Measurements from ENCODE around the gene CEP126. TPM values are rescaled to one million over a fixed set of nuclear protein-coding genes. Genes with fewer than 3 reads are reported as not detected.
"Not testable (repeated sequence)": the region's sequence is repeated elsewhere in the genome, so short reads cannot be mapped to it uniquely, and the experiment has no call there.

CEP126 gene
- total RNA-seq, 1 experiment from 2014 or later = 1.1 TPM

DNA sequence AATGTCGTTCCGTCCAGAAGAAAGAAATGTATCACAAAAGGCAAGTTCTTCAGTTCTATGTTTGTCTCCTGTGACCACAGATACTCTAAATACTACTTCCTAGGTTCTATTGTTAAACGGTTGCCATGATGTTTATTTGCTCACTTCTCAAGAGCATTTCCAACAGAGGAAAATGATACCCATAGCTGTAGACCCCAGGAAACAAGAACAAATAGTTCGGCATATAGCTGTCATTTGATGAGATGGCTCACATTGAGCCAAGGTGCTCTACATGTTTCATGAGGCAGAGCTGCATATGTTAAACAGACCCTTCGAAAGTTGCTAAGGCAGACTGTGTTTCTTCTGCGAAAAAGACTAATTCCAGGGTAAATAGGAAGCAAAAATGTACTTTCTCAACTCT is 16.9 kb downstream of the CEP126 start:
- DNase-seq (ENCODE audit: low spot score) = no peak

DNA sequence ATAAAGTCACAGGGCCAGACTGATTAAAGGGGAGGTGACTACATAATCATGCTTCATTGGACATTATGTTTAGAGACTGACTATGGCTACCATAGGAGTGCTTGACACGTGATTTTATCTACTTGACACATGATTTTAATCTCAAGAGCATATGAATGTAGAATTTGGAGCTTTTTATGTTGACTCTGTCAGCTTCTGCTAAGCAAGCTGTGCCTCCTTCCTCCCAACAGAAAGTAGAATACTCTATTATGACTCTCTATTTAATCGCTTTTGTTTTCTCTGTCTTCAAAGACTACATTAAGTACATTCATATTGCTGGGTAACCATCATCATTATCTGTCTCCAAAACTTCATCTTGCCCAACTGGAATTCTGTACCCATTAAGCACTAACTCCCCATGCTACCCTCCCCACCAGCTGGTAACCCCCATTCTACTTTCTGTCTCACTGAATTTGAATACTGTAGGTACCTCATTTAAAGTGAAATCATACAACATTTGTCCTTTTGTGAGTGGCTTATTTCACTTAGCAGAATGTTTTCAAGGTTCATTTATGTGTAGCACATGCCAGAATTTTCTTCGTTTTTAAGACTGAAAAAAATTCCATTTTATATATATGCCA is 26.2 kb downstream of the CEP126 start:
- DNase-seq (ENCODE audit: low spot score) = no peak

DNA sequence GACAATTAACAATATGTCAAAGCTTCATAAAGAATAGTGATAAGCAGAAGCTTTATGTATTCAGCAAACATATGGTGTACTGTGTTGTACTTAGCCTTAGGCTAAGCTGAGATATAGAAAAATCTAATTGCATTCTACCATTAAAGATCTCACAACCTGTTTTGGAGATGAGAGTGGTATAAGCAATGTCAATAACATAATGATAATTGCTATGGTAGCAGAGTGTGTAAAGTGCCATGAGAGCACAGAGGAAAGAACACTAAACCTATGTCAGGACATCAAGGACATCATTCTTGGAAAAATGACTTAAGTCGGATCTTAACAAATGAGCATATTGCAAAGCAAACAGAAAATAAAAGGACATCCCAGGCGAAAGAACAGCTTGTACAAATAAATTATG is 30.1 kb downstream of the CEP126 start:
- DNase-seq (ENCODE audit: low spot score) = no peak

DNA sequence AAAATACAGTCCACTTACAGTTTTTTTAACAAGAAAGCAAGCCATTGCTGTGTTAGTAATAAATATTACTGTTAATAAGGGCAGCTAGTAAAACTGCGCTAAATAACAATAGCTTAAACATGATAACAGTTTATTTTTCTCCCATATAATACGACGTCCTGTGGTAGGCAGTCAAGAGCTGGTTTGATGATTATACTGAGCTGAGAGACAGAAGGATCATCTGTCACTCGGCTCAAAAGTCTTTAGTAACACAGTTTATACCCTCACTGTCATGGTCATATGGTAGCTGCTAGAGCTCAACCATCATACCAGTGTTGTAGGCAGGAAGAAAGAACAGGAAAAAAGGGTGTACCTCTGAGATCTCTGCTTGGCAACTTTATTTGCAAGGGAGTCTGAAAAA is 30.6 kb downstream of the CEP126 start:
- no peak for DNase-seq (ENCODE audit: low spot score)

DNA sequence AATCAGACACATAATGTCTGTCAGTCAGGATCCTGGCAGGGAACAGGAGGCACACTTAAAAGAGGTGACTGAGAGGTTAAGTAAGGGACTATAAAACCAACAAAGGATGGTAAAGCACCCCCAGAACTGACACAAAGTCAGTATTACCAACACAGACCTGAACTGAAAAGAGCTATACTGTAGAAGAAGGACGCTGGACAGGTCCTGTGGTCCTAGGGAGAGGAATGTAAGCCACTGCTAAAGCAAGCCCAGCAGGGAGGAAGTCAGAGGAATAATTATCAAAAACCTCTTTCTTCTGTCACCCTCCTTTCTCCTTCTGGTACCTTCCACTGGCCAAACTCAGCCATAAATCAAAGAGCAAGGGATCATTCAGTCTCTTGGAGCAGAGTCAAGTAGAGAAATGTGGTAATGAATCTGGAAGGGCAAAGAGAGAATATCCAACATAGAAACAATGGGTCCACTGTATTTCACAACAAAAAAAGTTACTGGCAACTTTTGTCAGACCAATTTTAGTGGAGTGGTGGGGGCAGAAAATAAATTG is 34.9 kb downstream of the CEP126 start:
- no peak for DNase-seq (ENCODE audit: low spot score)

DNA sequence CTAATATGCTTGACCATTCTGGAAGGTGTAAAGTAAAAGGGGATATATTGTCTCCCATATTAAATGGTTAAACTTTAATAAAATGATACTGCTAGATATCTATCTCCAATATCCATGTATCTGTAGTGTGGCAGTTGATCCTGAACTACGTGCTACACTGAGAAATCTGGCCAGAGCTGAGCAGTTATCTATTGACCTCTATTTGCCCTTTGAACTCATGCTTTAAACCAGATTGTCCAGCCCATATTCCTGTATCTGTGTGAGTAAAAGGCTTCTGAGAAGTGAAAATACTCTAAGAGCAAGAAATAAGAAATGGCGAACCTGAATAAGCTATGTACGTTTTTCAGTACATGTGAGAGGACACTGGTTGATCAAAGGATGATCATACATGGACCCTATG is 40.5 kb downstream of the CEP126 start:
- no peak for DNase-seq (ENCODE audit: low spot score)

DNA sequence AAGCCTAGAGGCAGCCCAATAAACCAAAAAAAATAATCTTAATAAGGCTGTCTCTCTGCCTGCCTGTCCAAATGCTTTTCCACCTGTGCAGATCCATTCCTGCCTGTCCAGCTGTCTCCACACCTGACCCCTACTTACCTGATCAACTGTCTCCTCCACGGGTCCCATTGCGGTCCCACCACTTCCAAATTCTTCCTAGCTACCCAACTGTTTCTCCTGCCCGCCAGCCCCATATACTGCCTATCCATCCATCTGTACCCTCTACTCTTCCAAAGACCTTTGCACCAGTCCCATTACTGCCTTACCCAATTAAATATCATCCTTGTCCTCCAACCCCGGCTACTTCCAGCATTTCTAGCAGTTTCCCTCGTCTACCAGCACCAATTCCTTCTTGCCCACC is 40.9 kb downstream of the CEP126 start:
- no peak for DNase-seq (ENCODE audit: low spot score)

DNA sequence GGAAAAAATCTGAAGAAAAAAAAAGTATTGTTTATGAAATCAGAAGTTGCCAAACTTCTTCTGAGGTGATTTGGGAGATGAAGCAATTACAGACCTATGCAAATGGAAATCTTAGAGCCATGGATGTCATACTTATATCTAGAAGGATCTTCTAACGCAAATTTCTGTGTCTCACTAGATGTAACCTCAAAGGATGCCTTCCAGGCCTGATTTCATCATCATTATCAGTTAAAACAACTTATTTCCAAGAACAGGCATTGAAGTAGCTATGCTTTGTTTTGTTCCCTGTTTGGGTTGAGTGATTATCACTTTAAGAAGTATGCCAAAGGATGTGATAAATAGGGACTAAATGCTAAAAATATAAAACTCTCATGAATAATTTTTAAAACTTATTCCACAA is 45.4 kb downstream of the CEP126 start:
- DNase-seq (ENCODE audit: low spot score) = no peak

DNA sequence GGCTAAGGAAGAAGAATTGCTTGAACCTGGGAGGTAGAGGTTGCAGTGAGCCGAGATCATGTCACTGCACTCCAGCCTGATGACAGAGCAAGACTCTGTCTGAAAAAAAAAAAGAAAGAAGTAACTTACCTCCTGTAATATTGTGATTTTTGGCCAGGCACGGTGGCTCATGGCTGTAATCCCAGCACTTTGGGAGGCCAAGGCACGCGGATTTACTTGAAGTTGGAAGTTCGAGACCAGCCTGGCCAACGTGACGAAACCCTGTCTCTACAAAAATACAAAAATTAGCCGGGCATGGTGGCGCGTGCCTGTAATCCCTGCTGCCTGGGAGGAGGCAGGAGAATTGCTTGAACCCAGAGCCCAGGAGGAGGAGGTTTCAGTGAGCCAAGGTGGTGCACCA is 49.4 kb downstream of the CEP126 start:
- DNase-seq (ENCODE audit: low spot score) = not testable (repeated sequence)

DNA sequence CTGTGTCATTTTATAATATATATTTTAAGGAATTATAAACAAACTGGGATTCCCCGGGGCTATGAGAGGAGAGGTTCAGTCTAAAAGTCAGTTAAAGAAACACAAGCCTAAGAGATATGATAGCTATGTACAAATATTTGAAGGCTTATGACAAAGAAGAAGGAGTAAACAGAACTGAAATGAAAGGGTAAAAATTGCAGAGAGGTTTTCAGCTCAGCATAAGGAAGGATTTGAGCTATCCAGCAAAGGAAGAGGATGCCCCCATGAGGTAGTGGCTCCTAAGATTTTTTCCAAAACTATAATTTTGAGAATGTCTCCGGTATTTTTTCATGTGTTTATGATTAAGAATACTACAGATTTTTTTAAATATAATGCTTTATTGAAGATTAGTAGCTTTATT is 59.4 kb downstream of the CEP126 start:
- DNase-seq (ENCODE audit: low spot score) = no peak

DNA sequence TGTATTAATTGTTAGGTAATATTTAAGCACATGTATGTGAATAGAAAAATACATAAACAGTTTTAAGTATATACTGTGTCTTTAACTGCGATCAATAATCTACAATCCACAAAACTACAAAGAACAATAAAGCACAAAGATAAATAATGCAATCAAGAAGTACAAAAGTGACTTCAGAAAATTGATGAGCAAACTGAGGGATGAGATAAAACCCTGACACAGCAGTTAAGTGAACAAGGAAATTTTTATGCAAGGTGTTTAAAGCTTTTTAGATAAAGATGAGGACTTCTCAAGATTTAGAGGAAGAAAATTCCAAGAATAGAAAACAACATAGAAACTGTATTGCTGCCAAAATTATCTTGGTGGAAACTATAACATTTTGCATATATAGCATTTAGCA is 60.0 kb downstream of the CEP126 start:
- no peak for DNase-seq (ENCODE audit: low spot score)

DNA sequence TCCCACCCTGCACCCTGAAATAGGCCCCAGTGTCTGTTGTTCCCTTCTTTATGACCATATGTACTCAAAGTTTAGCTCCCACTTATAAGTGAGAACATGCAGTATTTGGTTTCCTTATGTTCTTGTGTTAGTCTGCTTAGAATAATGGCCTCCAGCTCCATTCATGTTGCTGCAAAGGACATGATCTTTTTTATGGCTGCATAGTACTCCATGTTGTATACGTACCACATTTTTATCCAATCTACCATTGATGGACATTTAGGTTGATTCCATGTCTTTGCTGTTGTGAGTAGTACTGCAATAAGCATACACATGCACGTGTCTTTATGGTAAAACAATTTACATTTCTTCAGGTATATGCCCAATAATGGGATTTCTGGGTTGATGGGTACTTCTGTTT is 60.9 kb downstream of the CEP126 start:
- no peak for DNase-seq (ENCODE audit: low spot score)

DNA sequence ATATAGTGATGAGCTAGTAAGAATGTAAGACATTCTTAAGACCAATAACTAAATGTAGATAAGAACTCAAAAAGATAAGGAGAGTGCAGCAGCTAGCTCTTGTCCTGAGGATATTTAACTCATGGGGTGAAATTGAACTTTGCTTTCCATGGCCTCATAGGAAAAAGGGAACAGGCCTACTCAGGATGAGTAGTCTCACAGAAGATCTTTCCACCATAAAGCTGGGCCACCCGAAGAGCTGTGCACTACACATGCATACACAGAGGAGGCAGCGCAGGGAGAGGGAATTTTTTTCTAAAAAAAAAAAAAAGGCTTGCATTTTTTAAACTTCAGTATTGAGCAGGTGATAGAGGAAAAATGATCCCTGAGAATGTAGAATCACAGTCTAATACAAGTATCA is 72.6 kb downstream of the CEP126 start:
- no peak for DNase-seq (ENCODE audit: low spot score)

DNA sequence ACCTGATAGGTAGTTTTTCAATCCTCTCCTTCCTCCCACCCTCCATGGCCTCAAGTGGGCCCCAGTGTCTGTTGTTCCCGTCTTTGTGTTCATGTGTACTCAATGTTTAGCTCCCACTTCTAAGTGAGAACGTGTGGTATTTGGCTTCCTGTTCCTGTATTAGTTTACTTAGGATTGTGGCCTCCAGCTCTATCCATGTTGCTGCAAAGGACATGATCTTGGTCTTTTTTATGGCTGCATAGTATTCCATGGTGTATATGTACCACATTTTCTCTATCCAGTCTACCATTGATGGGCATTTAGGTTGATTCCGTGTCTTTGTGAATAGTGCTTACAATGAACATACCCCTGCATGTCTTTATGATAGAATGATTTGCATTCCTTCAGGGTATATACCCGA is 78.4 kb downstream of the CEP126 start:
- DNase-seq (ENCODE audit: low spot score) = no peak

DNA sequence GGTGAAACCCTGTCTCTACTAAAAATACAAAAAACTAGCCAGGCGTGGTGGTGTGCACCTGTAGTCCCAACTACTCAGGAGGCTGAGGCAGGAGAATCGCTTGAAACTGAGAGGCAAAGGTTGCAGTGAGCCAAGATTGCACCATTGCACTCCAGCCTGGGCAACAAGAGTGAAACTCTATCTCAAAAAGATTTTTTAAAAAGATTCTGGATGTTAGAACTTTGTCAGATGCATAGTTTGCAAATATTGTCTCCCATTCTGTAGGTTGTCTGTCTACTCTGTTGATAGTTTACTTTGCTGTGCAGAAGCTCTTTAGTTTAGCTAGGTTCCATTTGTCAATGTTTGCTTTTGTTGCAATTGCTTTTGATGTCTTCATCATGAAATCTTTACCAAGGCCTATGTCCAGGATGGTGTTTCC is 79.3 kb downstream of the CEP126 start:
- not testable (repeated sequence) for DNase-seq (ENCODE audit: low spot score)

DNA sequence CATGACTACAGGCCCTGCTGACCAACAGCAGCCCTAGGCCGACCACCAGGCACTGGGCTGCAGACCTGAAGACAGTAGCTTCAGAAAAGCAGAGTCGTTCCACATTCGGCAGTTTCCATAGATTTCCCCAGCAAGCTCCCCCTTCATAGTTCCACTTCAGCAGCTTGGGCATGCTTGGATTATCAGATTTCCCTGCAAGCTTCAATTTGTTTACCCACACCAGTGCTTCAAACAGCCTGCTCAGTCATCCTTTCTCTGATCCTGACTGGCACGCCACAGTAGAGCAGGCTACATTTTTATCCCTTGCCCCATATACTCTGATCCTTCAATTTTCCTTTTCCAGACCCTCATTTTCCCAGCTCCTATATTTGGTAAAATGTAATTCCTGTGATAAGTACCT is 81.3 kb downstream of the CEP126 start:
- DNase-seq (ENCODE audit: low spot score) = no peak

DNA sequence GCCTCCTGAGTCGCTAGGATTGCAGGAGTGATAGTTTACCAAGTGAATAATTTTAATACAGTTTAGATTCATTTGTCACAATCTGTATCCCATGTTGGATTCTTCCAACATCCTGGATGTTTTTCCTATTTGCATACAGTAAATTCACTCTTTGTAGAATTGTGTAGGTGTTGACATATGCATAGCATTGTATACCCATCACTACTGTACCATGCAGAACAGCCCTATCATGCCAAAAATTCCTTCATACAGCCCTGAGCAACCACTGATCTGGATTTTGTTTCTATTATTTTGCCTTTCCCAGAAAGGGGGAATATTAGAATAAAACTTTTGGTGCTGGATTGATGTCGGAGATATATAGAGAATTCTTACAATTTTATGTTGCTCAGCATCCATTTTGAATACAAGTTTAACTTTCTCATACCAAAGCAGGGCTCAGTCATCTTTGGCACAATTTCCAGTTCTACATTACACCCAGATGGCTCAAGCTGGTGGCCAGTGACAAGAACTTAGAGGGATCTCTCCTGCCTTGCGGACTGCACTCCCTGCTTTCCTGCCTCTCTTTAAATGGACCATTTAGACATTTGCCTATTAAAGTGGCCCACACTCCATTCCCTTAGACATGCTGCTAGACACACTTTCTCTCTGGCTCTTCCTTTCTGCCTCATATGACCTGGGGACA is 87.0 kb downstream of the CEP126 start:
- DNase-seq (ENCODE audit: low spot score) = no peak

DNA sequence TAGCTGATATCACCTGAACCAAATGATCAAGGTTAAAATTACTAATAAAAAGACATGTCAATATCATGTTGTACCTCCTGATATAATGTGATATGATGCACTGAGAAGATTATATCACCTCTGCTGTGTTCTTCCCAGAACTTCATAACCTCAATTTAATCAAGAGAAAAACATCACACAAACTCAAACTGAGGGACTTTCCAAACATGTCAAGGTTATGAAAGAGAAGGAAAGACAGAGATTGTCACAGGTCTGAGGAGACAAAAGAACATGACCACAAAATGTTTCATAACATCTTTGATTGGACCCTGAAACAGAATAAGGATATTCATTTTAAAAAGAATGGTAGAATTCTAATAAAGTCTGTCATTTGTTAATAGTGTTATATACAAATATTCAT is 89.4 kb downstream of the CEP126 start:
- DNase-seq (ENCODE audit: low spot score) = no peak

DNA sequence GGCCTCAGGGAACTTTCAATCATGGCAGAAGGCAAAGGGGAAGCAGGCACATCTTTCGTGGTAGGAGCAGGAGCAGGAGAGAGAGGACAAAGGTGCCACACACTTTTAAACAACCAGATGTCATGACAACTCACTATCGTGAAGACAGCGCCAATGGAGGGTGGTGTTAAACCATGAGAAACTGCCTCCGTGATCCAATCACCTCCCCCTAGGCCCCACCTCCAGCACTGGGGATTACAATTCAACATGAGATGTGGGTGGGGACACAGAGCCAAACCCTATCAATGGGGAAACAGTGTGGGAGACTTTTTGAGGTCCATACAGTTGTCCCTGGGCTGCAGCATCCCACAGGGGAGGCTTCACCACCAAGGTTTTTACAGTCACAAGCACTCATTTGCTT is 90.5 kb downstream of the CEP126 start:
- no peak for DNase-seq (ENCODE audit: low spot score)

DNA sequence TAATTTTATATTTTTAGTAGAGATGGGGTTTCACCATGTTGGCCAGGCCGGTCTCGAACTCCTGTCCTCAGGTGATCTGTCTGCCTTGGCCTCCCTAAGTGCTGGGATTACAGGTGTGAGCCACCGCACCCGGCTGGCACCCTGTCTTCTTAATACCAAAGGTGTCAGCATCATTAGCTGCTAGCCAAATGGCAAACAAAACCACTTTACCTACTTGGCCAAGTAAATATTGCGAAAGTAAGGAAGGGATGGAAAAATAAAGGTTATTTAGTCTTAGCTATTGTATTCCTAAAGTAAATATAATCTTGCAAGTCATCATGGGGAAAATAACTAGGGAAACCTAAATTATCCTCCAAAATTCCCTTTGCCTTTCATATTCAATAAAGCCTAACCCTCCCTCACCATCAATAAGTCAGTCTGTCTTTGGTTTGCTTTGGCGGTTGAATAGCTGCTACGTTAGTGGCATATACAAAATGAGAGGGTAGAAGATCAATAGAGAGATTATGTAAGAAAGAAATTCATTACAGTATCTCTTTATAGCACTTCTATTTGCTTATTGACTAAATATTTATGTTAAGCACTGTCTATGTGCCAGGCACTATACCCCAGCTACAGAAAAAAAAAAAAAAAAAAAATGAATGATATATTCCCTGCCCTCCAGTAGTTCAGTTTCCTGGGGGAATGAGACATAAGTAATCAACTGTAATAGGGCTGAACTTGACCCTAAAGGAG is 92.2 kb downstream of the CEP126 start:
- DNase-seq (ENCODE audit: low spot score) = no peak

DNA sequence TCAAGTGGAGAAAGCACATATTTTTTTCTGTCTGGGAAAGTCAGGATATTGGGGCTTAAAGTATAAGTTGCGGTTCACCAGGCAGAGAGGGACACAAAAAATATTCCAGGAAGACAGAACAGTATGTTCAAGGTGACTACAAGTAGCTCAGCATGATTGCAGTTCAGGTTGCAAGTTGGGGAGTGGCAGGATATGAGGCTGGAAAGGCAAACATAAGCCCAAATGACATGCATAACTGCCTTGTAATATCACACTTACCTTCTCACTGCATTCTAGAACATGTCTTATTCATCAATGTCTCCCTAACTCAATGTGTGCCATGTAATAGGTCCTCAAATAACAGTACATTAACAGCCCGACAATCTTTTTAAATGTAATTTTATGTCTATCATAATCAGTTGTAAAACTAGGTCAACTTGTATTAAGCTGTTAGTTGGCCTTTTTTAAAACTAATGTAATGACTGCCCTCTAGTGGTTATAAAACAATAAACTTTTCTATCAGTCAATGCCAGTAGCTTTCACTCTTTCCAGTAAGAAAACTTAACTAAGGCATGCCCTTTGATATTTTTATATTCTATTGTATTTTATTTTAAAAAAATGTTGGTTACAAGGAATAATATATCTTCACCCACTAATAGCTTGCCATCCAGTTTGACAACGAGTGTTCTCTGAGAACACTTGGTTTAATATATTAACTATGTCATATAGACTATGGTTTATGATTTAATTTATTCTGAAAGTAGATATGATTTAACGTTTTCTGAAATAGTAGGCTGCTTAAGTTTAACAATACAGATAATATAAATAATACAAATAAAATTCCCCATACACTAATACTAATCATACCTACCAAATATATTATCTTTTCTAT is 93.0 kb downstream of the CEP126 start:
- DNase-seq (ENCODE audit: low spot score) = peak; percentile 36
